Measurements from ENCODE around the gene NLRC3.

Gene NLRC3

GRCh38 chr16:3569851-3570250 is 7.4 kb downstream of the NLRC3 start:
- H2BK120ac ChIP-seq (ENCODE audit: low read depth, low read length) = no peak overlapping the region
- H4K8ac ChIP-seq (ENCODE audit: low read length) = no peak overlapping the region
- no CpG with 5 or more reads among the region's 2 CpGs for WGBS
- no peak overlapping the region for H2BK5ac ChIP-seq (ENCODE audit: low read depth, low read length, poor library complexity, severe bottlenecking)
- no peaks in the 10 kb centered on the region for H3K79me1 ChIP-seq (replicated peaks; ENCODE audit: low read length, poor library complexity, severe bottlenecking)
- H3K4me3 ChIP-seq (ENCODE audit: insufficient read depth in 1 of 2, low read depth in 1 of 2, low read length in 2 of 2) = no peak overlapping the region
- H2AFZ ChIP-seq (ENCODE audit: low read depth, low read length) = no peak overlapping the region
- no peaks in the 10 kb centered on the region for H3K36me3 ChIP-seq (ENCODE audit: control insufficient read depth in 1 of 2, insufficient read depth in 2 of 2, low read depth in 1 of 2, low read length in 2 of 2)
- no peak overlapping the region for H3K27ac ChIP-seq (ENCODE audit: low read length, poor library complexity, severe bottlenecking)
- no peak overlapping the region for H3K9ac ChIP-seq (ENCODE audit: low read length)
- no peak overlapping the region for H3K18ac ChIP-seq (ENCODE audit: low read depth in 1 of 2, low read length in 2 of 2)
- peaks cover 0 to 3% of the 10 kb centered on the region in 2 experiments for H3K27me3 ChIP-seq (ENCODE audit: control insufficient read depth in 1 of 2, insufficient read depth in 1 of 2, low read length in 2 of 2)
- H3K23ac ChIP-seq (ENCODE audit: low read length in 2 of 2) = no peak overlapping the region
- H3K4ac ChIP-seq (ENCODE audit: low read depth in 1 of 2, low read length in 2 of 2) = no peak overlapping the region
- H3K4me1 ChIP-seq (ENCODE audit: control insufficient read depth, insufficient read depth, low read depth, low read length) = peaks cover 2% of the 10 kb centered on the region
- H2BK15ac ChIP-seq (ENCODE audit: low read depth, poor library complexity, severe bottlenecking) = no peak overlapping the region
- H2AK5ac ChIP-seq (ENCODE audit: low read length, severe bottlenecking) = no peak overlapping the region
- DNase-seq = no peak
- H2BK12ac ChIP-seq (ENCODE audit: low read length in 2 of 2) = no peak overlapping the region
- peaks cover 11% of the 10 kb centered on the region for H3K9me3 ChIP-seq (ENCODE audit: control insufficient read depth, low read length)
- no peak overlapping the region for H3K14ac ChIP-seq (ENCODE audit: low read length in 2 of 2)
- no peak overlapping the region for H3K4me2 ChIP-seq (ENCODE audit: low read length, poor library complexity, severe bottlenecking)
- H4K91ac ChIP-seq (ENCODE audit: low read length) = no peak overlapping the region

GRCh38 chr16:3566990-3567389 is 10.2 kb downstream of the NLRC3 start:
- Histone ChIP-seq H3K4me1 (ENCODE audit: control insufficient read depth, insufficient read depth, low read depth, low read length) (peaks cover 3% of the 10 kb centered on the region), H3K14ac (ENCODE audit: low read length in 2 of 2) (no peak overlapping the region), H3K9ac (ENCODE audit: low read length) (no peak overlapping the region), H3K27me3 (ENCODE audit: control insufficient read depth in 1 of 2, insufficient read depth in 1 of 2, low read length in 2 of 2) (peaks cover 0 to 3% of the 10 kb centered on the region in 2 experiments), H2BK12ac (ENCODE audit: low read length in 2 of 2) (no peak overlapping the region), H2BK120ac (ENCODE audit: low read depth, low read length) (no peak overlapping the region), H3K27ac (ENCODE audit: low read length, poor library complexity, severe bottlenecking) (no peak overlapping the region), H2AFZ (ENCODE audit: low read depth, low read length) (no peak overlapping the region), H3K9me3 (ENCODE audit: control insufficient read depth, low read length) (peaks cover 11% of the 10 kb centered on the region), H3K18ac (ENCODE audit: low read depth in 1 of 2, low read length in 2 of 2) (no peak overlapping the region), H2BK15ac (ENCODE audit: low read depth, poor library complexity, severe bottlenecking) (no peak overlapping the region), H3K4me3 (ENCODE audit: insufficient read depth in 1 of 2, low read depth in 1 of 2, low read length in 2 of 2) (no peak overlapping the region), H3K36me3 (ENCODE audit: control insufficient read depth in 1 of 2, insufficient read depth in 2 of 2, low read depth in 1 of 2, low read length in 2 of 2) (no peaks in the 10 kb centered on the region), H3K4me2 (ENCODE audit: low read length, poor library complexity, severe bottlenecking) (no peak overlapping the region), H2BK5ac (ENCODE audit: low read depth, low read length, poor library complexity, severe bottlenecking) (no peak overlapping the region), H3K23ac (ENCODE audit: low read length in 2 of 2) (no peak overlapping the region), H4K91ac (ENCODE audit: low read length) (no peak overlapping the region), H4K8ac (ENCODE audit: low read length) (no peak overlapping the region), H3K4ac (ENCODE audit: low read depth in 1 of 2, low read length in 2 of 2) (no peak overlapping the region), H3K79me1 (replicated peaks; ENCODE audit: low read length, poor library complexity, severe bottlenecking) (no peaks in the 10 kb centered on the region), H2AK5ac (ENCODE audit: low read length, severe bottlenecking) (no peak overlapping the region)
- DNase-seq = no peak
- WGBS = 80% methylated on average over 8 of the region's 8 CpGs

GRCh38 chr16:3564889-3565141 is 12.4 kb downstream of the NLRC3 start:
- no peak overlapping the region for H3K23ac ChIP-seq (ENCODE audit: low read length in 2 of 2)
- H3K4me2 ChIP-seq (ENCODE audit: low read length, poor library complexity, severe bottlenecking) = no peak overlapping the region
- no peak overlapping the region for H2AK5ac ChIP-seq (ENCODE audit: low read length, severe bottlenecking)
- H3K4ac ChIP-seq (ENCODE audit: low read depth in 1 of 2, low read length in 2 of 2) = no peak overlapping the region
- peaks cover 3% of the 10 kb centered on the region for H3K4me1 ChIP-seq (ENCODE audit: control insufficient read depth, insufficient read depth, low read depth, low read length)
- H3K27me3 ChIP-seq (ENCODE audit: control insufficient read depth in 1 of 2, insufficient read depth in 1 of 2, low read length in 2 of 2) = peaks cover 0 to 3% of the 10 kb centered on the region in 2 experiments
- H3K9ac ChIP-seq (ENCODE audit: low read length) = no peak overlapping the region
- H3K36me3 ChIP-seq (ENCODE audit: control insufficient read depth in 1 of 2, insufficient read depth in 2 of 2, low read depth in 1 of 2, low read length in 2 of 2) = no peaks in the 10 kb centered on the region
- no peak overlapping the region for H3K18ac ChIP-seq (ENCODE audit: low read depth in 1 of 2, low read length in 2 of 2)
- H4K8ac ChIP-seq (ENCODE audit: low read length) = no peak overlapping the region
- H2BK5ac ChIP-seq (ENCODE audit: low read depth, low read length, poor library complexity, severe bottlenecking) = no peak overlapping the region
- no peak overlapping the region for H3K27ac ChIP-seq (ENCODE audit: low read length, poor library complexity, severe bottlenecking)
- no peak overlapping the region for H2BK12ac ChIP-seq (ENCODE audit: low read length in 2 of 2)
- H2BK15ac ChIP-seq (ENCODE audit: low read depth, poor library complexity, severe bottlenecking) = no peak overlapping the region
- H2AFZ ChIP-seq (ENCODE audit: low read depth, low read length) = no peak overlapping the region
- no peak overlapping the region for H3K4me3 ChIP-seq (ENCODE audit: insufficient read depth in 1 of 2, low read depth in 1 of 2, low read length in 2 of 2)
- no peaks in the 10 kb centered on the region for H3K9me3 ChIP-seq (ENCODE audit: control insufficient read depth, low read length)
- H2BK120ac ChIP-seq (ENCODE audit: low read depth, low read length) = no peak overlapping the region
- no peak overlapping the region for H4K91ac ChIP-seq (ENCODE audit: low read length)
- 92% methylated on average over 9 of the region's 9 CpGs for WGBS
- H3K79me1 ChIP-seq (replicated peaks; ENCODE audit: low read length, poor library complexity, severe bottlenecking) = no peaks in the 10 kb centered on the region
- DNase-seq = no peak
- H3K14ac ChIP-seq (ENCODE audit: low read length in 2 of 2) = no peak overlapping the region

GRCh38 chr16:3564130-3564888 is 12.9 kb downstream of the NLRC3 start:
- DNase-seq = no peak
- 98% methylated on average over 40 of the region's 43 CpGs for WGBS
- Histone ChIP-seq H4K91ac (ENCODE audit: low read length) (no peak overlapping the region), H2AK5ac (ENCODE audit: low read length, severe bottlenecking) (no peak overlapping the region), H3K4me1 (ENCODE audit: control insufficient read depth, insufficient read depth, low read depth, low read length) (peaks cover 3% of the 10 kb centered on the region), H3K9me3 (ENCODE audit: control insufficient read depth, low read length) (no peaks in the 10 kb centered on the region), H3K36me3 (ENCODE audit: control insufficient read depth in 1 of 2, insufficient read depth in 2 of 2, low read depth in 1 of 2, low read length in 2 of 2) (no peaks in the 10 kb centered on the region), H3K27me3 (ENCODE audit: control insufficient read depth in 1 of 2, insufficient read depth in 1 of 2, low read length in 2 of 2) (peaks cover 0 to 3% of the 10 kb centered on the region in 2 experiments), H2BK12ac (ENCODE audit: low read length in 2 of 2) (no peak overlapping the region), H3K4me2 (ENCODE audit: low read length, poor library complexity, severe bottlenecking) (no peak overlapping the region), H3K4me3 (ENCODE audit: insufficient read depth in 1 of 2, low read depth in 1 of 2, low read length in 2 of 2) (no peak overlapping the region), H3K79me1 (replicated peaks; ENCODE audit: low read length, poor library complexity, severe bottlenecking) (no peaks in the 10 kb centered on the region), H3K9ac (ENCODE audit: low read length) (no peak overlapping the region), H2BK5ac (ENCODE audit: low read depth, low read length, poor library complexity, severe bottlenecking) (no peak overlapping the region), H2BK120ac (ENCODE audit: low read depth, low read length) (no peak overlapping the region), H3K4ac (ENCODE audit: low read depth in 1 of 2, low read length in 2 of 2) (no peak overlapping the region), H4K8ac (ENCODE audit: low read length) (no peak overlapping the region), H3K14ac (ENCODE audit: low read length in 2 of 2) (no peak overlapping the region), H2BK15ac (ENCODE audit: low read depth, poor library complexity, severe bottlenecking) (no peak overlapping the region), H3K23ac (ENCODE audit: low read length in 2 of 2) (no peak overlapping the region), H3K18ac (ENCODE audit: low read depth in 1 of 2, low read length in 2 of 2) (no peak overlapping the region), H3K27ac (ENCODE audit: low read length, poor library complexity, severe bottlenecking) (no peak overlapping the region), H2AFZ (ENCODE audit: low read depth, low read length) (no peak overlapping the region)

All from mesenchymal stem cell (in vitro differentiated cells and primary cell).